Measurements from ENCODE around the gene SPINK4.

- TF ChIP-seq CTCF (IDR thresholded peaks at IDR 0.05), result no peak
- TF ChIP-seq EZH2 (IDR thresholded peaks at IDR 0.05), result no peak
- no peak for TF ChIP-seq EZH2phosphoT487 (IDR thresholded peaks at IDR 0.05)
Measured at GRCh38 chr9:33293782-33294181, 53.8 kb downstream of the SPINK4 start.
